Measurements from ENCODE around the gene BRF1.

The BRF1 gene, protein sequence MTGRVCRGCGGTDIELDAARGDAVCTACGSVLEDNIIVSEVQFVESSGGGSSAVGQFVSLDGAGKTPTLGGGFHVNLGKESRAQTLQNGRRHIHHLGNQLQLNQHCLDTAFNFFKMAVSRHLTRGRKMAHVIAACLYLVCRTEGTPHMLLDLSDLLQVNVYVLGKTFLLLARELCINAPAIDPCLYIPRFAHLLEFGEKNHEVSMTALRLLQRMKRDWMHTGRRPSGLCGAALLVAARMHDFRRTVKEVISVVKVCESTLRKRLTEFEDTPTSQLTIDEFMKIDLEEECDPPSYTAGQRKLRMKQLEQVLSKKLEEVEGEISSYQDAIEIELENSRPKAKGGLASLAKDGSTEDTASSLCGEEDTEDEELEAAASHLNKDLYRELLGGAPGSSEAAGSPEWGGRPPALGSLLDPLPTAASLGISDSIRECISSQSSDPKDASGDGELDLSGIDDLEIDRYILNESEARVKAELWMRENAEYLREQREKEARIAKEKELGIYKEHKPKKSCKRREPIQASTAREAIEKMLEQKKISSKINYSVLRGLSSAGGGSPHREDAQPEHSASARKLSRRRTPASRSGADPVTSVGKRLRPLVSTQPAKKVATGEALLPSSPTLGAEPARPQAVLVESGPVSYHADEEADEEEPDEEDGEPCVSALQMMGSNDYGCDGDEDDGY

DNA sequence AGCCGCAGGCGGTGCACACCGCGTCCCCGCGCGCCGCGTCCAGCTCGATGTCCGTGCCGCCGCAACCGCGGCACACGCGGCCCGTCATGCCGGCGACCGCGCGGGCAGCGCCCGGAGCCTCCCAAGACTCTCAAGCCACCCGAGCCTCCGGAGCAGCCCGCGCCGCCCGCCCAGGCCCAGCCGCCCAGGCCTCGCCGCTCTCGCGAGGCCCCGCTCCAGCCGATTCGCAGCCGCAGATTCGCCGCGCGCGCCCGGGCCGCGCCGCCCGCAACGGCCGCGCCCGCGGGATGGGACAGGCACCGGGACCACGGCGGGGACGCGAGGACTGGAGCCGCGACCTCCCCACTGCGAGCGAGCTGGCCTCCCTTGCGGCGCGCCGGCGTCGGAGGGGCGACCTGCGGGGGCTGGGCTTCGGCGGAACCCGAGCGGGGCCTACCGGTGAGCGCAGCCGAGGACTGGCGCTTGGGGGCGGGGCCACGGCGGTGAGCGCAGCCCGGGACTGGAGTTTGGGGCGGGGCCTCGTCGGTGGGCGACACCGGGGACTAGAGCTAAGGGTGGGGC is at the start of gene BRF1:
Gene BRF1, minus strand, starts transcription at position 460 of the 561 bp plus-strand sequence. Its CDS starts 372 bp downstream, at position 88.
- Histone ChIP-seq H3K36me3 (ENCODE audit: control insufficient read depth, insufficient read depth, low read length) (no peaks in the 10 kb centered on the region), H3K9ac (ENCODE audit: low read length) (peak within 1 kb of the TSS; percentile 81), H3K9me3 (ENCODE audit: control insufficient read depth, low read length) (no peaks in the 10 kb centered on the region), H3K4me1 (ENCODE audit: control insufficient read depth, insufficient read depth, low read length) (peaks cover 8% of the 10 kb centered on the region), H3K4me3 (ENCODE audit: low read length) (peak within 1 kb of the TSS; percentile 46), H3K27me3 (ENCODE audit: control insufficient read depth, insufficient read depth, low read length) (no peaks in the 10 kb centered on the region)

- H3K9ac ChIP-seq (ENCODE audit: low read length), result no peak overlapping the region
- H3K4me3 ChIP-seq (ENCODE audit: low read length), result no peak overlapping the region
- H3K36me3 ChIP-seq (ENCODE audit: control insufficient read depth, insufficient read depth, low read length), result no peaks in the 10 kb centered on the region
- H3K4me1 ChIP-seq (ENCODE audit: control insufficient read depth, insufficient read depth, low read length), result peaks cover 6% of the 10 kb centered on the region
- H3K27me3 ChIP-seq (ENCODE audit: control insufficient read depth, insufficient read depth, low read length), result no peaks in the 10 kb centered on the region
- H3K9me3 ChIP-seq (ENCODE audit: control insufficient read depth, low read length), result no peaks in the 10 kb centered on the region
Measured at GRCh38 chr14:105349992-105350391, 49.2 kb upstream of the BRF1 start.

GRCh38 chr14:105348945-105349699 is 48.3 kb upstream of the BRF1 start:
- H3K9me3 ChIP-seq (ENCODE audit: control insufficient read depth, low read length), result no peaks in the 10 kb centered on the region
- H3K4me1 ChIP-seq (ENCODE audit: control insufficient read depth, insufficient read depth, low read length), result peaks cover 6% of the 10 kb centered on the region
- no peak overlapping the region for H3K4me3 ChIP-seq (ENCODE audit: low read length)
- no peak overlapping the region for H3K9ac ChIP-seq (ENCODE audit: low read length)
- H3K36me3 ChIP-seq (ENCODE audit: control insufficient read depth, insufficient read depth, low read length), result no peaks in the 10 kb centered on the region
- H3K27me3 ChIP-seq (ENCODE audit: control insufficient read depth, insufficient read depth, low read length), result no peaks in the 10 kb centered on the region

DNA sequence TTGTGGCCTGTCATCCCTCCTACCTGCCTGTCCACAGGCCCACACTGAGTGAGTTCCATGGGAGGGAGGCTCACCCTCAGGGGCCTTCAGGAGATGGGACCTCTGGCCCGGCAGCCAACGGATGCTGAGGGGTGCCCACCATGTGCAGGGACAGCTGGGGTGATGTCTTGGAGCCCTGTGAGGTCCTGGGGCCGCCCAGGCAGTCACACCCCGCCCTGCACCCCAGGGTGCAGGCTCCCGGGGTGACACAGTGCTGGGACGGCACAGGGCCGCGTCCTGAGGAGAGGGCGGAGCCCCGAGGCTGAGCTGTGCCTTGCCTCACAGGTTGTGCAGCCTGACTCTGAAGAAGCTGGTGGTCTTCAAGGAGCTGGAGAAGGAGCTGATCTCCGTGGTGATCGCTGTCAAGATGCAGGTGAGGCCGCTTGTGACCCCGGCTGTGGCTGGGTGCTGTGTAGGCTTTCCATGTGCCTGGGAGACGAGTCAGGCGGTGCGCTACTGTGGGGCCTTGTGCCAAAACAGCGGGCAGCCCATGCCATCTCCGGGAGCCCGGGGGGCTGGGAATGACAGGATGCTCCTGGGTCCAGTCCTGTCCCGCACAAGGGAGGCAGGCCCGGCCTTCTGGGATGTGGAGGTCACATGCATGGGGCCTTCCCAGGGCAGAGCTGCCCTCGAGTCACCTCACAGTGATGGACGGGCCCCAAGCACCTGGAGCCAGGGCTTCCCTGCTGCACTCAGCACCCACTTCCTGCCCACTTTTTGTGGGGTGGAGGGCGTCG is 47.6 kb upstream of the BRF1 start:
- Histone ChIP-seq H3K4me3 (ENCODE audit: low read length) (no peak overlapping the region), H3K9me3 (ENCODE audit: control insufficient read depth, low read length) (no peaks in the 10 kb centered on the region), H3K9ac (ENCODE audit: low read length) (no peak overlapping the region), H3K27me3 (ENCODE audit: control insufficient read depth, insufficient read depth, low read length) (no peaks in the 10 kb centered on the region), H3K4me1 (ENCODE audit: control insufficient read depth, insufficient read depth, low read length) (peaks cover 6% of the 10 kb centered on the region), H3K36me3 (ENCODE audit: control insufficient read depth, insufficient read depth, low read length) (no peaks in the 10 kb centered on the region)

DNA sequence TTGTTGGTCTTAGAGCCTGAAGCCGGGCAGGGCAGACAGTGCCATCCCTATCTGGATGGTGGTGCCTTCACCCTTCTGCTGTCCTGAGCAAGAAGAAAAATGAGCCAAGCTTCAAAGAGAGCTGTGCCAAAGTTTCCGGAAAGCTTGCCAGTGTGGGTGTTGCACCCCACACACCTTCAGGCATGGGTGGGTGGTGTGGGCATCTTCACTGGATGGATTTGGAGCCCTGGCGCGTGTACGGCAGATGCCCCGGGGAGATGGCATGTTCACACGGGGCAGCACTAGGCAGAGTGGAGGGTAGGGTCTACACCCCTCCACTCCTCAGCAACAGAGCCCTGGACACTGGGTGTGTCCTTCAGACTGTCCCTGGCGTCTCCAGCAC is 46.8 kb upstream of the BRF1 start:
- H3K36me3 ChIP-seq (ENCODE audit: control insufficient read depth, insufficient read depth, low read length), result no peaks in the 10 kb centered on the region
- H3K4me3 ChIP-seq (ENCODE audit: low read length), result no peak overlapping the region
- peaks cover 6% of the 10 kb centered on the region for H3K4me1 ChIP-seq (ENCODE audit: control insufficient read depth, insufficient read depth, low read length)
- no peaks in the 10 kb centered on the region for H3K27me3 ChIP-seq (ENCODE audit: control insufficient read depth, insufficient read depth, low read length)
- H3K9me3 ChIP-seq (ENCODE audit: control insufficient read depth, low read length), result no peaks in the 10 kb centered on the region
- H3K9ac ChIP-seq (ENCODE audit: low read length), result no peak overlapping the region

GRCh38 chr14:105346876-105347586 is 46.2 kb upstream of the BRF1 start:
- Histone ChIP-seq H3K36me3 (ENCODE audit: control insufficient read depth, insufficient read depth, low read length) (no peaks in the 10 kb centered on the region), H3K4me3 (ENCODE audit: low read length) (no peak overlapping the region), H3K27me3 (ENCODE audit: control insufficient read depth, insufficient read depth, low read length) (no peaks in the 10 kb centered on the region), H3K9me3 (ENCODE audit: control insufficient read depth, low read length) (no peaks in the 10 kb centered on the region), H3K9ac (ENCODE audit: low read length) (no peak overlapping the region), H3K4me1 (ENCODE audit: control insufficient read depth, insufficient read depth, low read length) (peaks cover 3% of the 10 kb centered on the region)

DNA sequence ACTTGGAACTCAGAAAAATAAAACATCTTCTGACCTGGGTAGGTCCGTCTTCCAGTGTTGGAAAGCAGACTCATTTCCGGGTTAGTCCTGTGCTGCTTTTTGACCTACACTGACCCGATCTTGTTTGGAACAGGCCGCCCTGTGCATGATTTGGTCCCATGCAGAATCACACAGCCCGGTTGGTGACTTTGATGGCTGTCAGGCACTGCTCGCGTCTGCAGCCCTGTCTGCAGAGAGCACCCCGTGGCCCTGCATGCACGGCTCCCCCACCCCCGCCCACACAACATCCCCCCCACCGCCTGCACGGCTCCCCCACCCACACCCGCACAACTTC is 45.4 kb upstream of the BRF1 start:
- no peak overlapping the region for H3K4me3 ChIP-seq (ENCODE audit: low read length)
- no peaks in the 10 kb centered on the region for H3K9me3 ChIP-seq (ENCODE audit: control insufficient read depth, low read length)
- no peaks in the 10 kb centered on the region for H3K36me3 ChIP-seq (ENCODE audit: control insufficient read depth, insufficient read depth, low read length)
- H3K9ac ChIP-seq (ENCODE audit: low read length), result no peak overlapping the region
- no peaks in the 10 kb centered on the region for H3K27me3 ChIP-seq (ENCODE audit: control insufficient read depth, insufficient read depth, low read length)
- H3K4me1 ChIP-seq (ENCODE audit: control insufficient read depth, insufficient read depth, low read length), result no peaks in the 10 kb centered on the region

GRCh38 chr14:105343194-105343593 is 42.4 kb upstream of the BRF1 start:
- H3K4me3 ChIP-seq (ENCODE audit: low read length), result no peak overlapping the region
- H3K4me1 ChIP-seq (ENCODE audit: control insufficient read depth, insufficient read depth, low read length), result no peaks in the 10 kb centered on the region
- no peaks in the 10 kb centered on the region for H3K9me3 ChIP-seq (ENCODE audit: control insufficient read depth, low read length)
- no peak overlapping the region for H3K9ac ChIP-seq (ENCODE audit: low read length)
- H3K36me3 ChIP-seq (ENCODE audit: control insufficient read depth, insufficient read depth, low read length), result no peaks in the 10 kb centered on the region
- no peaks in the 10 kb centered on the region for H3K27me3 ChIP-seq (ENCODE audit: control insufficient read depth, insufficient read depth, low read length)

DNA sequence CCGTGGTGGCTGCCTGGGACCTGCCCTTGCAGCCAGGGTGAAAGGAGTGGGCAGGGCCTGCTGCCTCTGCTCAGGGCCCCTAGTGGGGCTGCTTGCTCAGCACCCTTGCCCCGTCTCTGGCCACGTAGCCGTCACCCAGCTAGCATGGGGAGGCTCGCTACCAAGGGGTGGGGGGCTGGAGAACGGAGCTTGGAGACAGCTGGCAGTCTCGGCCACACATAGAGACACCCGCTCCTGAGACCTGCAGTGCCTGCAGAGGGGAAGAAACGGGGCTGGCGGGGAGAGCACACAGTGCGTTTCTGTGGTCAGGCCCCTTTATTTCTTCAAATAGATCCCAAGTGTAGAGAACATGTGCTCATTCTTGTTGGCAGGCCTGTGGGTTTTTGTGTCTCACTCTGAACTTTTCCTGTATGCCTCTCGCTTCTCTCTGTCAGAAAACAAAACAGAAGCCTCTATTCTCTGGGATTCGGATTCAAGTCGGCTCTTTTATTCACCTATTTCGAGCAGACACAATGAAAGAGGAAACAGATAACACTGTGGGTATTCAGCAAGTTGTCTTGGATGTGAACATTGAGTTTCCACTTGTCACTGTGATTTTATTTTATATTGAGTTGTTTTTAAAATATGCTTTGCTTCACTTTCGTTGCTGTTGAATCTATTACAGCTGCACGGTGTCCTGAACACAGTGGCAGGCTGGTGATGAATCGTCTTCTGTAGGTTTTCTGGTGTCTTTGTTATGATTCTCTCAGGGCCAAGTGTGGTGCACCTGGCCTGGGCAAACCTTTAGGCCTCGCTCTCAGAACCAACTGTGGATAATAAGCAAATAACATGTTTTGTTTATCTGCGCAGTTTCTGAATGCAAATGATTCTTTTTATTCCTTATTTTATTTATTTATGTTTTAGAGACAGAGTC is 40.3 kb upstream of the BRF1 start:
- H3K9ac ChIP-seq (ENCODE audit: low read length), result no peak overlapping the region
- no peaks in the 10 kb centered on the region for H3K36me3 ChIP-seq (ENCODE audit: control insufficient read depth, insufficient read depth, low read length)
- H3K9me3 ChIP-seq (ENCODE audit: control insufficient read depth, low read length), result no peaks in the 10 kb centered on the region
- H3K27me3 ChIP-seq (ENCODE audit: control insufficient read depth, insufficient read depth, low read length), result no peaks in the 10 kb centered on the region
- H3K4me3 ChIP-seq (ENCODE audit: low read length), result no peak overlapping the region
- no peaks in the 10 kb centered on the region for H3K4me1 ChIP-seq (ENCODE audit: control insufficient read depth, insufficient read depth, low read length)

GRCh38 chr14:105337966-105338741 is 37.4 kb upstream of the BRF1 start:
- Histone ChIP-seq H3K4me1 (ENCODE audit: control insufficient read depth, insufficient read depth, low read length) (peaks cover 5% of the 10 kb centered on the region), H3K36me3 (ENCODE audit: control insufficient read depth, insufficient read depth, low read length) (no peaks in the 10 kb centered on the region), H3K4me3 (ENCODE audit: low read length) (no peak overlapping the region), H3K9me3 (ENCODE audit: control insufficient read depth, low read length) (no peaks in the 10 kb centered on the region), H3K9ac (ENCODE audit: low read length) (no peak overlapping the region), H3K27me3 (ENCODE audit: control insufficient read depth, insufficient read depth, low read length) (no peaks in the 10 kb centered on the region)

All from mucosa of stomach (tissue), 1 donor.